HFF-Myc (cell line): ENCODE data around the gene CDC73.

Experiments used
- DNase-seq: peaks from one replicate; pipeline ENCODE4 v3.0.0-alpha.2; 2011; ENCODE audit warnings: low read depth; ENCODE audit errors: extremely low read depth
- H3K4me3 ChIP-seq: replicated peaks from 2 replicates; pipeline ENCODE4 v1.5.1; 2011; ENCODE audit warnings: low read depth, mild to moderate bottlenecking, control low read depth, low read length
- CTCF ChIP-seq: IDR thresholded peaks from 2 replicates; pipeline ENCODE4 v1.5.1; 2012; ENCODE audit warnings: mild to moderate bottlenecking, low read depth, low read length, control low read depth; ENCODE audit errors: missing control alignments

CDC73 gene

DNA sequence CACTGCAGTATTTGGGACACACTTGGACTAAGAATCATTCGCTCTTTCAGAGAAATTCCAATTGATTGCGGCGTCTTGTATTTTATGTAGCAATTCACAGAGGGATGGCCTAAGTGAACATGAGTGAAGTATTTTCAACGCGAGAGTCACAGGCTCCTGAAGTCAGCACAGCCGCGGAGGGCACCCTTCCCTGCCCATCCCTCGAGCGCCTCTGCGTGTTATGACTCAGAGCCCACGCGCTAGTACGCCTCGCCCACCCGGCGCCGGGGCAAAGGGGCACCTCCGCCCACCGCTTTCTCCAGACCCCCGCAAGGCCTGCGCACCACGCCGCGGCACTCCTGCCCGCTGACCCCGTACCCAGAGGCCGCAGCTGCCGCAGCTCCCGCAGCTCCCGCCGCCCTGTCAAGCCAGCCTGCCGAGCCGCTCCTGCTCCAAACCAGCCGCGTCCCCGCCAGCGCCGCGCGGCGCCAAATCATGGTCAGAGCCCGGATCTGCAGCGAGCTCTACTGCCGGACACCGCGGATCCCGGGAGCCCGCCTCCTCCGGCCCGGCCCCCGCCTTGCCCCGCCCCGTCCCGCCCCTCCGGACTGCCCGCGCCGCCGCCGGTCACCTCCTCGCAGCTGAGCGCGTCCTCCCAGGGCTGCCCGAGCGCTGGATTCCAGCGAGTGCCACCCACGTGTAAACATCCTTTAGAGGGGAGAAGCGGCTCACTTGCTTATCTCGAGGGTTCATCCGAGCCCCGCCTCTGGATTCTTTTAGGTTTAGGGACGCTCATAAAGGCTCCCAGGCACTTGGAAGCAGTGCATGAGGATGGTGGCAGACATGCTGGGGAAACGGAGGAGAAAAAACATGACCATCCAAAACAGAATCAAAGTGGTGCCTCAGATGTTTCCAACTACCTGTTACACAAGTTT, 16.7 kb upstream of the CDC73 start, which contains the start of gene GLRX2:
TSS of gene GLRX2 (minus strand) at position 508 of the 914 bp plus-strand sequence. CDS start at position 476, 32 bp downstream.
- H3K4me3 ChIP-seq: peak within 1 kb of the TSS; percentile 81

DNA sequence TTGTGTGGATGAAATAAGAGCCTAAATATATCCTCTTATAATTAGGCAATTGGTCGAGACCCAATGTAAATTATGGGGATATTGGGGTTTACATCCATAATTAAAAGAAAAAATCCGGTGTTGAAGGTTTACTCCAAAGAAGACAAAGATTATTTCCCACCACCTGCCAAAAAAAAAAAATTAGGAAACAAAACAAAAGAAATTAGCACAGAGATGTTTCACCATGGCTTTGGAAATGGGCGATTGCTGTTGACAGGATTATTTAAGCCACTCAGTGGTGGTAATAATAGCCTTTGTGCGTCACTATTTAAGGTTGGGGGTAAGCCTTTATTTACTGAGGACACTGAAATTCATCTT, 16.0 kb upstream of the CDC73 start:
- DNase-seq: no peak
- TF ChIP-seq CTCF: no peak
- peak overlapping the region; percentile 81 for H3K4me3 ChIP-seq

More for the DNA sequence above, 16.7 kb upstream of the CDC73 start, which contains the start of gene GLRX2:
- no peak for TF ChIP-seq CTCF
- DNase-seq: peak; percentile 33

DNA sequence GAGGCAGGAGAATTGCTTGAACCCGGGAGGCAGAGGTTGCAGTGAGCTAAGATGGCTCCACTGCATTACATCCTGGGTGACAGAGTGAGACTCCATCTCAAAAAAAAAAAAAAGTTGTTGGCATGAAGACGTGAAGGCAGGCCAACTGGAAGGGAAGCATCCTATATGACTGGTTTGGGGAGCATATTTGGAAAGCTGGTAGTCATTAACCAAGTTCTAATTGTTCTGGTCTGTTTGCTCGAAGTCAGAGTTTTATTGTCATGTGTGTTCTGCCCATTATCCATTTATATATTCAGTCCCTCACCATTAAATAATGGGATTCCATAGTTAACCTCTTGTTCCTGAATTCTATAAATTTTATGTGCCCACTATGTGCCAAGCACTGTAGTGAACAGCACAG, 13.4 kb upstream of the CDC73 start:
- H3K4me3 ChIP-seq: no peak overlapping the region
- TF ChIP-seq CTCF: no peak
- no peak for DNase-seq

DNA sequence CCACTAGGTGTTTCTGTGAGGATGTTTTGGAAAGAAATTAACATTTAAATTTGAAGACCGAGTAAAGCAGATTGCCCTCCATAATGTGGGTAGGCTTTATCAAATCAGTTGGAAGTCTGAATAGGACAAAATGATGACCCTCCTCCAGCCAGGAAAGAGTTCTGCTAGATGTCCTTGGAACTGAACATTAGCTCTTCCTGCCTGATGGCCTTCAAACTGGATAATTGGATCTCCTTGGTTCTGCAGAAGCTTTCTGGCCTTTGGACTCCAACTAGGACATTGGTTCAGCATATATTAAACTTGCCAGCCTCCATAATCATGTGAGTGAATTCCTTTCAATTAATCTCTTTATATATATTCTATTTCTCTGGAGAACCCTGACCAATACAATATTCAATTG, 12.2 kb upstream of the CDC73 start:
- no peak for DNase-seq
- TF ChIP-seq CTCF: no peak
- H3K4me3 ChIP-seq: no peak overlapping the region

- TF ChIP-seq CTCF: no peak
- H3K4me3 ChIP-seq: no peak overlapping the region
- DNase-seq: no peak
Observed at GRCh38 chr1:193110246-193110645, 11.6 kb upstream of the CDC73 start.

- no peak for TF ChIP-seq CTCF
- DNase-seq: no peak
- no peak overlapping the region for H3K4me3 ChIP-seq
Observed at GRCh38 chr1:193110864-193111263, 11.0 kb upstream of the CDC73 start.

DNA sequence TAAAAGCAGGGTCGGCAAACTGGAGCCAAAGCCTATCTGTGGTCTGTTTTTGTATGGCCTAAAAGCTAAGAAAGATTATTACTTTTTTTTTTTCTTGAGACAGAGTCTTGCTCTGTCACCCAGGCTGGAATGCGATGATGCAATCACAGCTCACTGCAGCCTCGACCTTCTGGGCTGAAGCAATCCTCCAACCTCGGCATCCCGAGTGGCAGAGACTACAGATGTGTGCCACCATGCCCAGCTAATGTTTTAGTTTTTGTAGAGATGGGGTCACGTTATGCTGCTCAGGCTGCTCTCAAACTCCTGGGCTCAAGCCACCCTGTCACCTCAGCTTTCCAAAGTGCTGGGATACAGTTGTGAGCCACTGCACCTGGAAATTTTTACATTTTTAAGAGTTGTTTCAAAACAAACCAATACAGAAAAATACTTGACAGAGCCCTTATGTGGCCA, 10.2 kb upstream of the CDC73 start:
- TF ChIP-seq CTCF: no peak
- peak; percentile 36 for DNase-seq
- no peak overlapping the region for H3K4me3 ChIP-seq
